ENCODE results near the gene GLA. TPM values are rescaled to one million over a fixed set of nuclear protein-coding genes. Genes with fewer than 3 reads are reported as not detected.

Gene GLA
- total RNA-seq, 1 experiment from 2014 or later, result 115 TPM

DNA sequence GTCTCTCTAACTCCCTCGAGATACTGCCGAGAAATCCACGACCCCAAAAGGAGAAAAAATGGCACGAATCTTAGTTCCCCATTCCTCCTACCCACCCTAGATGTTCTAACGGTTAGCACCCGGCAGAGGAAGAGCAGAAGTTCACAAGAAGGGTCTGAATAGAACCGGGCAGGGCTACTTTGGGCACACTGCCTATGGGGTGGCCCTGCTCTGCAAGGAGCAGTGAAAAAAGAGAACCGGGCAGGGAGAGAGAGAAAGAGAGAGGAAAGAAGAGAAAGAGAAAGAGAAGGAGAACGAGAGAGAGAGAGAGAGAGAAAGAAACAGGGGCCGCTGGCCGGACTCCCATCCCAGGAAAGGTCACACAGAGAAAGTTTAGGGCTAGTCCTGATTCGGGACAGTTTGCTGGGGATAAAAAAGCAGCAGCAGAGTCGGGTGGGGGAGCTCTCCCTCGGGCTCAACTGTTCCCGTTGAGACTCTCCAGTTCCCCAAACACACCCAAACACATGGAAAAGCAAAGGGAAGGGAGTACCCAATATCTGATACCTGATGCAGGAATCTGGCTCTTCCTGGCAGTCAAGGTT lies 468 bp downstream of the GLA start:
- CTCF ChIA-PET, result no interaction called here
- Histone ChIP-seq H3K36me3 (ENCODE audit: control insufficient read depth, insufficient read depth, low read length) (peaks cover 2% of the 10 kb centered on the region), H3K27me3 (ENCODE audit: control insufficient read depth, insufficient read depth, low read length) (no peaks in the 10 kb centered on the region), H3K4me3 (ENCODE audit: low read depth in 2 of 2, low read length in 2 of 2) (peak overlapping the region; percentile 99), H3K9me3 (ENCODE audit: control insufficient read depth, insufficient read depth, low read depth, low read length) (no peaks in the 10 kb centered on the region), H3K4me1 (ENCODE audit: control insufficient read depth, insufficient read depth, low read length) (peaks cover 12% of the 10 kb centered on the region), H3K27ac (ENCODE audit: low read length) (peak overlapping the region; percentile 87)
- in situ Hi-C loops (cut with HindIII; ENCODE audit: low pct_unique_long_range_greater_than_20kb, low sequenced_read_pairs), result no loop called here
- POLR2A ChIA-PET, result interaction anchor here (0.7 kb wide), 1 partner anchor 59 kb away, joined by 4 read pairs; no protein-coding TSS in a partner anchor
- peak; percentile 36 for ATAC-seq
- no TSS peak for BruUV-seq (replicated peaks)
- no peak for DNase-seq (ENCODE audit: low read depth, low spot score)
- intact Hi-C loops (cut with micrococcal nuclease; ENCODE audit: unreplicated experiment), result no loop called here
- TF ChIP-seq SIN3A (IDR thresholded peaks at IDR 0.05; ENCODE audit: borderline replicate concordance, insufficient read depth, low read depth, low read length) (no peak), TCF7L2 (IDR thresholded peaks at IDR 0.05; ENCODE audit: low read depth, low read length) (no peak), POLR2AphosphoS5 (IDR thresholded peaks at IDR 0.05; ENCODE audit: low read depth, low read length) (no peak)
- TF ChIP-seq, protein P1, sequence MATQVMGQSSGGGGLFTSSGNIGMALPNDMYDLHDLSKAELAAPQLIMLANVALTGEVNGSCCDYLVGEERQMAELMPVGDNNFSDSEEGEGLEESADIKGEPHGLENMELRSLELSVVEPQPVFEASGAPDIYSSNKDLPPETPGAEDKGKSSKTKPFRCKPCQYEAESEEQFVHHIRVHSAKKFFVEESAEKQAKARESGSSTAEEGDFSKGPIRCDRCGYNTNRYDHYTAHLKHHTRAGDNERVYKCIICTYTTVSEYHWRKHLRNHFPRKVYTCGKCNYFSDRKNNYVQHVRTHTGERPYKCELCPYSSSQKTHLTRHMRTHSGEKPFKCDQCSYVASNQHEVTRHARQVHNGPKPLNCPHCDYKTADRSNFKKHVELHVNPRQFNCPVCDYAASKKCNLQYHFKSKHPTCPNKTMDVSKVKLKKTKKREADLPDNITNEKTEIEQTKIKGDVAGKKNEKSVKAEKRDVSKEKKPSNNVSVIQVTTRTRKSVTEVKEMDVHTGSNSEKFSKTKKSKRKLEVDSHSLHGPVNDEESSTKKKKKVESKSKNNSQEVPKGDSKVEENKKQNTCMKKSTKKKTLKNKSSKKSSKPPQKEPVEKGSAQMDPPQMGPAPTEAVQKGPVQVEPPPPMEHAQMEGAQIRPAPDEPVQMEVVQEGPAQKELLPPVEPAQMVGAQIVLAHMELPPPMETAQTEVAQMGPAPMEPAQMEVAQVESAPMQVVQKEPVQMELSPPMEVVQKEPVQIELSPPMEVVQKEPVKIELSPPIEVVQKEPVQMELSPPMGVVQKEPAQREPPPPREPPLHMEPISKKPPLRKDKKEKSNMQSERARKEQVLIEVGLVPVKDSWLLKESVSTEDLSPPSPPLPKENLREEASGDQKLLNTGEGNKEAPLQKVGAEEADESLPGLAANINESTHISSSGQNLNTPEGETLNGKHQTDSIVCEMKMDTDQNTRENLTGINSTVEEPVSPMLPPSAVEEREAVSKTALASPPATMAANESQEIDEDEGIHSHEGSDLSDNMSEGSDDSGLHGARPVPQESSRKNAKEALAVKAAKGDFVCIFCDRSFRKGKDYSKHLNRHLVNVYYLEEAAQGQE (IDR thresholded peaks at IDR 0.05; ENCODE audit: insufficient read depth in 1 of 2, low read depth in 2 of 2, low read length in 1 of 2), result no peak
- TF ChIP-seq, protein P2, sequence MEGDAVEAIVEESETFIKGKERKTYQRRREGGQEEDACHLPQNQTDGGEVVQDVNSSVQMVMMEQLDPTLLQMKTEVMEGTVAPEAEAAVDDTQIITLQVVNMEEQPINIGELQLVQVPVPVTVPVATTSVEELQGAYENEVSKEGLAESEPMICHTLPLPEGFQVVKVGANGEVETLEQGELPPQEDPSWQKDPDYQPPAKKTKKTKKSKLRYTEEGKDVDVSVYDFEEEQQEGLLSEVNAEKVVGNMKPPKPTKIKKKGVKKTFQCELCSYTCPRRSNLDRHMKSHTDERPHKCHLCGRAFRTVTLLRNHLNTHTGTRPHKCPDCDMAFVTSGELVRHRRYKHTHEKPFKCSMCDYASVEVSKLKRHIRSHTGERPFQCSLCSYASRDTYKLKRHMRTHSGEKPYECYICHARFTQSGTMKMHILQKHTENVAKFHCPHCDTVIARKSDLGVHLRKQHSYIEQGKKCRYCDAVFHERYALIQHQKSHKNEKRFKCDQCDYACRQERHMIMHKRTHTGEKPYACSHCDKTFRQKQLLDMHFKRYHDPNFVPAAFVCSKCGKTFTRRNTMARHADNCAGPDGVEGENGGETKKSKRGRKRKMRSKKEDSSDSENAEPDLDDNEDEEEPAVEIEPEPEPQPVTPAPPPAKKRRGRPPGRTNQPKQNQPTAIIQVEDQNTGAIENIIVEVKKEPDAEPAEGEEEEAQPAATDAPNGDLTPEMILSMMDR (IDR thresholded peaks at IDR 0.05), result no peak

DNA sequence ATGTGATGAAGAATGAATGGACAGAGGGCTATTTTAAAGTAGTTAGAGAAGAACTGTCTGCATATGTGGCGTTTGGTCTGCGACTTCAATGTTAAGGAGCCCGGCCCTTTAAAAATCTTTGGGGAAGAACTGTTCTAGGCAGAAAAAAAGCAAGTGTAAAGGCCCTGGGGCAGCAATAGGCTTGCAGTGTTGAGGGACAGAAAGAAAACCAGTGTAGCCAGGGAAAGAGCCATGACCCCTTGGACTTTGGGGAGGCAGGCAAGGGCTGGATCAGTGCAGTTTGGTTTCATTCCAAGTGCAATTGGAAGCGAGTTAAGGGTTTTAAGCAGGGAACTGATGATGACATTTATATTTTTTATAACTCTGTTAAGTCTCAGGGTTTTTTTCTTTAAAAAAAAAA lies 7.9 kb downstream of the GLA start:
- no TSS peak for BruUV-seq (replicated peaks)
- POLR2A ChIA-PET, result no interaction called here

More for the DNA sequence above, 7.9 kb downstream of the GLA start:
- H3K4me1 ChIP-seq (ENCODE audit: control insufficient read depth, insufficient read depth, low read length), result no peaks in the 10 kb centered on the region; the same call in 1 of the 2 replicates
- H3K9me3 ChIP-seq (ENCODE audit: control insufficient read depth, insufficient read depth, low read depth, low read length), result no peaks in the 10 kb centered on the region
- peaks cover 10% of the 10 kb centered on the region; the same call in 1 of the 2 replicates for H3K36me3 ChIP-seq (ENCODE audit: control insufficient read depth, insufficient read depth, low read length)
- intact Hi-C loops (cut with micrococcal nuclease; ENCODE audit: unreplicated experiment) (no loop called here), in situ Hi-C loops (cut with HindIII; ENCODE audit: low pct_unique_long_range_greater_than_20kb, low sequenced_read_pairs) (no loop called here)
- H3K27ac ChIP-seq (ENCODE audit: low read length), result no peak overlapping the region
- ATAC-seq, result no peak
- no peaks in the 10 kb centered on the region for H3K27me3 ChIP-seq (ENCODE audit: control insufficient read depth, insufficient read depth, low read length)
- H3K4me3 ChIP-seq (ENCODE audit: low read depth in 2 of 2, low read length in 2 of 2), result no peak overlapping the region
- DNase-seq (ENCODE audit: low read depth, low spot score), result no peak
- CTCF ChIA-PET, result no interaction called here
- TF ChIP-seq TCF7L2 (IDR thresholded peaks at IDR 0.05; ENCODE audit: low read depth, low read length) (no peak), POLR2AphosphoS5 (IDR thresholded peaks at IDR 0.05; ENCODE audit: low read depth, low read length) (no peak), SIN3A (IDR thresholded peaks at IDR 0.05; ENCODE audit: borderline replicate concordance, insufficient read depth, low read depth, low read length) (no peak)
- TF ChIP-seq, protein P1 (IDR thresholded peaks at IDR 0.05; ENCODE audit: insufficient read depth in 1 of 2, low read depth in 2 of 2, low read length in 1 of 2), result no peak
- TF ChIP-seq, protein P2 (IDR thresholded peaks at IDR 0.05), result no peak

Measured in Panc1 (cell line).